ENCODE results near the gene ASPN. TPM values are rescaled to one million over a fixed set of nuclear protein-coding genes. Genes with fewer than 3 reads are reported as not detected.

ASPN gene
- total and polyA plus RNA-seq, 9 of the 15 experiments (the other 6 are each of a cell fraction or from before 2014, with no cell fraction given) = 0.03 to 0.07 TPM; not detected in 7

GRCh38 chr9:92474587-92474986, 7.7 kb downstream of the ASPN start:
- H3K9me1 ChIP-seq (ENCODE audit: control insufficient read depth, insufficient read depth, low read length) = no peaks in the 10 kb centered on the region
- no peaks in the 10 kb centered on the region for H3K36me3 ChIP-seq (ENCODE audit: control insufficient read depth, insufficient read depth, low read length)
- no peaks in the 10 kb centered on the region for H3K27me3 ChIP-seq (ENCODE audit: control insufficient read depth in 2 of 2, insufficient read depth in 2 of 2, low read length in 2 of 2)
- BruUV-seq (replicated peaks) = no TSS peak
- CTCF ChIA-PET (ENCODE audit: low intra/inter-chr PET ratio) = no interaction called here
- H3K79me2 ChIP-seq (ENCODE audit: control insufficient read depth, insufficient read depth, low read length) = no peaks in the 10 kb centered on the region
- H4K20me1 ChIP-seq (replicated peaks; ENCODE audit: control insufficient read depth, insufficient read depth, low read length) = no peaks in the 10 kb centered on the region
- no peaks in the 10 kb centered on the region for H3K9me3 ChIP-seq (replicated peaks; ENCODE audit: control insufficient read depth, insufficient read depth, low read depth, low read length)
- intact Hi-C loops (cut with micrococcal nuclease) = no loop called here
- ATAC-seq = no peak
- WGBS (ENCODE audit: insufficient coverage, low coverage, missing lambda C conversion rate) = 44% methylated on average over 3 of the region's 3 CpGs
- H2AFZ ChIP-seq (ENCODE audit: low read depth, low read length) = no peak overlapping the region
- no peak overlapping the region for H3K27ac ChIP-seq (ENCODE audit: extremely low read depth, low read depth, low read length)
- no peak for FAIRE-seq
- DNase-seq (ENCODE audit: extremely low read depth in 1 of 4, low spot score in 3 of 4) = no peak
- POLR2A ChIA-PET = interaction anchor here (1.3 kb wide), 1 partner anchor 10 kb away, joined by 3 read pairs; no protein-coding TSS in a partner anchor
- H3K4me3 ChIP-seq = no peak overlapping the region
- in situ Hi-C loops (cut with MboI) = no loop called here
- no peak overlapping the region for H3K9ac ChIP-seq (ENCODE audit: insufficient read depth in 1 of 2, low read depth in 2 of 2, low read length in 2 of 2)
- H3K4me2 ChIP-seq (ENCODE audit: insufficient read depth, low read length) = no peak overlapping the region
- peaks cover 0 to 4% of the 10 kb centered on the region in 2 experiments; a peak in 1 of 5 replicates for H3K4me1 ChIP-seq (replicated peaks in 1 of 2; ENCODE audit: control insufficient read depth in 2 of 2, insufficient read depth in 2 of 2, low read length in 2 of 2)
- TF ChIP-seq NR4A1 (CRISPR knock-in tag; IDR thresholded peaks at IDR 0.05) (no peak), NR4A1 (tag; IDR thresholded peaks at IDR 0.05) (no peak), KAT7 (CRISPR knock-in tag; IDR thresholded peaks at IDR 0.05; ENCODE audit: borderline replicate concordance) (no peak), PRPF4 (IDR thresholded peaks at IDR 0.05; ENCODE audit: insufficient read depth, low read depth, low read length, poor library complexity, severe bottlenecking) (no peak), SMARCC2 (IDR thresholded peaks at IDR 0.05; ENCODE audit: low read depth) (no peak), STAG1 (CRISPR knock-in tag; IDR thresholded peaks at IDR 0.05; ENCODE audit: borderline replicate concordance) (no peak), SAFB2 (IDR thresholded peaks at IDR 0.05; ENCODE audit: borderline replicate concordance, low read depth, low read length, severe bottlenecking) (no peak), MCM7 (IDR thresholded peaks at IDR 0.05) (no peak)
- TF ChIP-seq, protein P1, sequence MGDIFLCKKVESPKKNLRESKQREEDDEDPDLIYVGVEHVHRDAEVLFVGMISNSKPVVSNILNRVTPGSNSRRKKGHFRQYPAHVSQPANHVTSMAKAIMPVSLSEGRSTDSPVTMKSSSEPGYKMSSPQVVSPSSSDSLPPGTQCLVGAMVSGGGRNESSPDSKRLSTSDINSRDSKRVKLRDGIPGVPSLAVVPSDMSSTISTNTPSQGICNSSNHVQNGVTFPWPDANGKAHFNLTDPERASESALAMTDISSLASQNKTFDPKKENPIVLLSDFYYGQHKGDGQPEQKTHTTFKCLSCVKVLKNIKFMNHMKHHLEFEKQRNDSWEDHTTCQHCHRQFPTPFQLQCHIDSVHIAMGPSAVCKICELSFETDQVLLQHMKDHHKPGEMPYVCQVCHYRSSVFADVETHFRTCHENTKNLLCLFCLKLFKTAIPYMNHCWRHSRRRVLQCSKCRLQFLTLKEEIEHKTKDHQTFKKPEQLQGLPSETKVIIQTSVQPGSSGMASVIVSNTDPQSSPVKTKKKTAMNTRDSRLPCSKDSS (IDR thresholded peaks at IDR 0.05; ENCODE audit: low read depth, partially characterized antibody) = no peak
- TF ChIP-seq, protein P2, sequence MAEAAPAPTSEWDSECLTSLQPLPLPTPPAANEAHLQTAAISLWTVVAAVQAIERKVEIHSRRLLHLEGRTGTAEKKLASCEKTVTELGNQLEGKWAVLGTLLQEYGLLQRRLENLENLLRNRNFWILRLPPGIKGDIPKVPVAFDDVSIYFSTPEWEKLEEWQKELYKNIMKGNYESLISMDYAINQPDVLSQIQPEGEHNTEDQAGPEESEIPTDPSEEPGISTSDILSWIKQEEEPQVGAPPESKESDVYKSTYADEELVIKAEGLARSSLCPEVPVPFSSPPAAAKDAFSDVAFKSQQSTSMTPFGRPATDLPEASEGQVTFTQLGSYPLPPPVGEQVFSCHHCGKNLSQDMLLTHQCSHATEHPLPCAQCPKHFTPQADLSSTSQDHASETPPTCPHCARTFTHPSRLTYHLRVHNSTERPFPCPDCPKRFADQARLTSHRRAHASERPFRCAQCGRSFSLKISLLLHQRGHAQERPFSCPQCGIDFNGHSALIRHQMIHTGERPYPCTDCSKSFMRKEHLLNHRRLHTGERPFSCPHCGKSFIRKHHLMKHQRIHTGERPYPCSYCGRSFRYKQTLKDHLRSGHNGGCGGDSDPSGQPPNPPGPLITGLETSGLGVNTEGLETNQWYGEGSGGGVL (CRISPR knock-in tag; IDR thresholded peaks at IDR 0.05) = no peak
- TF ChIP-seq, protein P3, sequence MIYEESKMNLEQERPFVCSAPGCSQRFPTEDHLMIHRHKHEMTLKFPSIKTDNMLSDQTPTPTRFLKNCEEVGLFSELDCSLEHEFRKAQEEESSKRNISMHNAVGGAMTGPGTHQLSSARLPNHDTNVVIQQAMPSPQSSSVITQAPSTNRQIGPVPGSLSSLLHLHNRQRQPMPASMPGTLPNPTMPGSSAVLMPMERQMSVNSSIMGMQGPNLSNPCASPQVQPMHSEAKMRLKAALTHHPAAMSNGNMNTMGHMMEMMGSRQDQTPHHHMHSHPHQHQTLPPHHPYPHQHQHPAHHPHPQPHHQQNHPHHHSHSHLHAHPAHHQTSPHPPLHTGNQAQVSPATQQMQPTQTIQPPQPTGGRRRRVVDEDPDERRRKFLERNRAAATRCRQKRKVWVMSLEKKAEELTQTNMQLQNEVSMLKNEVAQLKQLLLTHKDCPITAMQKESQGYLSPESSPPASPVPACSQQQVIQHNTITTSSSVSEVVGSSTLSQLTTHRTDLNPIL (CRISPR knock-in tag; IDR thresholded peaks at IDR 0.05) = no peak
- TF ChIP-seq, protein P4, sequence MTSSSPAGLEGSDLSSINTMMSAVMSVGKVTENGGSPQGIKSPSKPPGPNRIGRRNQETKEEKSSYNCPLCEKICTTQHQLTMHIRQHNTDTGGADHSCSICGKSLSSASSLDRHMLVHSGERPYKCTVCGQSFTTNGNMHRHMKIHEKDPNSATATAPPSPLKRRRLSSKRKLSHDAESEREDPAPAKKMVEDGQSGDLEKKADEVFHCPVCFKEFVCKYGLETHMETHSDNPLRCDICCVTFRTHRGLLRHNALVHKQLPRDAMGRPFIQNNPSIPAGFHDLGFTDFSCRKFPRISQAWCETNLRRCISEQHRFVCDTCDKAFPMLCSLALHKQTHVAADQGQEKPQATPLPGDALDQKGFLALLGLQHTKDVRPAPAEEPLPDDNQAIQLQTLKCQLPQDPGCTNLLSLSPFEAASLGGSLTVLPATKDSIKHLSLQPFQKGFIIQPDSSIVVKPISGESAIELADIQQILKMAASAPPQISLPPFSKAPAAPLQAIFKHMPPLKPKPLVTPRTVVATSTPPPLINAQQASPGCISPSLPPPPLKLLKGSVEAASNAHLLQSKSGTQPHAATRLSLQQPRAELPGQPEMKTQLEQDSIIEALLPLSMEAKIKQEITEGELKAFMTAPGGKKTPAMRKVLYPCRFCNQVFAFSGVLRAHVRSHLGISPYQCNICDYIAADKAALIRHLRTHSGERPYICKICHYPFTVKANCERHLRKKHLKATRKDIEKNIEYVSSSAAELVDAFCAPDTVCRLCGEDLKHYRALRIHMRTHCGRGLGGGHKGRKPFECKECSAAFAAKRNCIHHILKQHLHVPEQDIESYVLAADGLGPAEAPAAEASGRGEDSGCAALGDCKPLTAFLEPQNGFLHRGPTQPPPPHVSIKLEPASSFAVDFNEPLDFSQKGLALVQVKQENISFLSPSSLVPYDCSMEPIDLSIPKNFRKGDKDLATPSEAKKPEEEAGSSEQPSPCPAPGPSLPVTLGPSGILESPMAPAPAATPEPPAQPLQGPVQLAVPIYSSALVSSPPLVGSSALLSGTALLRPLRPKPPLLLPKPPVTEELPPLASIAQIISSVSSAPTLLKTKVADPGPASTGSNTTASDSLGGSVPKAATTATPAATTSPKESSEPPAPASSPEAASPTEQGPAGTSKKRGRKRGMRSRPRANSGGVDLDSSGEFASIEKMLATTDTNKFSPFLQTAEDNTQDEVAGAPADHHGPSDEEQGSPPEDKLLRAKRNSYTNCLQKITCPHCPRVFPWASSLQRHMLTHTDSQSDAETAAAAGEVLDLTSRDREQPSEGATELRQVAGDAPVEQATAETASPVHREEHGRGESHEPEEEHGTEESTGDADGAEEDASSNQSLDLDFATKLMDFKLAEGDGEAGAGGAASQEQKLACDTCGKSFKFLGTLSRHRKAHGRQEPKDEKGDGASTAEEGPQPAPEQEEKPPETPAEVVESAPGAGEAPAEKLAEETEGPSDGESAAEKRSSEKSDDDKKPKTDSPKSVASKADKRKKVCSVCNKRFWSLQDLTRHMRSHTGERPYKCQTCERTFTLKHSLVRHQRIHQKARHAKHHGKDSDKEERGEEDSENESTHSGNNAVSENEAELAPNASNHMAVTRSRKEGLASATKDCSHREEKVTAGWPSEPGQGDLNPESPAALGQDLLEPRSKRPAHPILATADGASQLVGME (CRISPR knock-in tag; IDR thresholded peaks at IDR 0.05) = no peak

Data from K562 (cell line).